ENCODE results near the gene AKAP3.

DNA sequence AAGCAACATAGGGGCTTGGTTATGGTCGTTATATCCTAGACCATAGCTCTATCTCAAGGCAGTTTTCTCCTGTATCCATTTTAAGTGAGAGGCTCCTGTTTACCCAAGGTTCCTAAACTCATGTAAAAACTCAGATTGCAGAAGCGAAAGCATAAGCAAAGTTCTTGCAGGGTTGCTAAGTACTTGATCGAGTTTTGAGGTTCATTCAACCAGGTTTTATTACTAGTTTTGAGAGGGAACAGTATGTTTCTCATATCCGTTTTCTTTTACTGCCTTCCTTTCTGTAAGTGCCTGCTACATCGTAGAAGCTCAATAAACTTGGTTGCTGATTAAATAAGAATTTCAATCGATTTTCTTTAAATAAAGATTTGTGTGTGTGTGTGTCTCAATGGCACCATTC, 5.1 kb downstream of the AKAP3 start:
- TF ChIP-seq POLR2A (IDR thresholded peaks at IDR 0.05; ENCODE audit: low read depth, low read length) (no peak), POLR2AphosphoS5 (IDR thresholded peaks at IDR 0.05; ENCODE audit: low read depth, low read length) (no peak)
